Aorta (tissue), 5 donors: ENCODE results near the gene STXBP5L. TPM values are rescaled to one million over a fixed set of nuclear protein-coding genes. Genes with fewer than 3 reads are reported as not detected.
"Not testable (repeated sequence)": the region's sequence is repeated elsewhere in the genome, so short reads cannot be mapped to it uniquely, and the experiment has no call there.

ENCODE experiments used
- ATAC-seq: fragments of 200-7000 bp; cut with Tn5 transposase; one replicate; pipeline ENCODE4 v1.9.1; 2022; ENCODE audit warnings: moderate library complexity; ENCODE audit not compliant: low FRiP score
- DNase-seq, 2 donors: peaks; one replicate each; pipeline ENCODE4 v3.0.0-alpha.2; 2020
- H3K27ac ChIP-seq, 2 donors: one replicate each; pipeline ENCODE4 v1.5.1; 2013; ENCODE audit warnings: low read length in 2 of 2, mild to moderate bottlenecking in 2 of 2, moderate library complexity in 2 of 2, control low read depth in 1 of 2, inconsistent platforms in 1 of 2, low read depth in 1 of 2
- H3K27me3 ChIP-seq, 2 donors: one replicate each; pipeline ENCODE4 v1.6.1; 2013; ENCODE audit warnings: control low read depth in 1 of 2, low read length in 1 of 2, mild to moderate bottlenecking in 1 of 2, moderate library complexity in 1 of 2; ENCODE audit not compliant: insufficient read depth in 2 of 2, control insufficient read depth in 1 of 2
- H3K36me3 ChIP-seq, 2 donors: one replicate each; pipeline ENCODE4 v1.6.1; 2013; ENCODE audit warnings: control low read depth in 1 of 2, low read length in 1 of 2, mild to moderate bottlenecking in 1 of 2; ENCODE audit not compliant: insufficient read depth in 2 of 2, control insufficient read depth in 1 of 2
- H3K4me1 ChIP-seq, 2 donors: one replicate each; pipeline ENCODE4 v1.6.1; 2013; ENCODE audit warnings: low read length in 2 of 2, control low read depth in 1 of 2, mild to moderate bottlenecking in 1 of 2, moderate library complexity in 1 of 2; ENCODE audit not compliant: insufficient read depth in 2 of 2, control insufficient read depth in 1 of 2
- H3K4me3 ChIP-seq, 2 donors: one replicate each; pipeline ENCODE4 v1.5.1; 2013; ENCODE audit warnings: low read length in 2 of 2, control low read depth in 1 of 2, mild to moderate bottlenecking in 1 of 2
- H3K9me3 ChIP-seq: one replicate; pipeline ENCODE4 v1.6.1; 2013; ENCODE audit warnings: mild to moderate bottlenecking, low read length; ENCODE audit not compliant: control insufficient read depth
- WGBS, 2 donors: extraction: QIAGEN DNeasy Blood & Tissue Kit; methylation state at CpG; one replicate each; pipeline ENCODE4 v1.1.7; 2013; 5-methylcytosine and 5-hydroxymethylcytosine counted together
- intact Hi-C, 2 donors: fragments of 100-400 bp; cut with DNase I; formaldehyde crosslinking; loops; one replicate each; pipeline versions ENCODE4 v1.14.2 to v1.15.0; 2022
- polyA plus RNA-seq, 2 donors: library from polyadenylated mRNA; stranded (reverse); fragments of 200-250 nt; gene quantifications; one replicate each; pipeline ENCODE4 v1.2.3, GENCODE V29; 2013
- total RNA-seq, 2 donors: library from RNA; stranded (reverse); fragmentation: NEBNext Ultra II Directional; extraction: Animal tissue kit (Norgen Biotek cat#: 25700); gene quantifications; one replicate each; pipeline ENCODE4 v1.2.1, GENCODE V29; 2021
- donor health status: healthy with polysubstance abuse.
- donor health status: Bipolar disorder and iron deficiency.
- donor health status: DM: no; HTN: no; CAD: no.
- donor health status: DM: no; HTN: no; CAD: no.
- donor health status: DM: yes; HTN: yes; CAD: no.

STXBP5L gene
- total and polyA plus RNA-seq, 4 donors, result 0.16 to 0.38 TPM; not detected in 2

- no peaks in the 10 kb centered on the region for H3K9me3 ChIP-seq
- intact Hi-C loops, result no loop called here
- H3K4me3 ChIP-seq, result no peak overlapping the region
- H3K27ac ChIP-seq, result no peak overlapping the region
- ATAC-seq (no peak), DNase-seq (no peak)
- WGBS, 2 donors, result 89 to 96% methylated on average over 1 of the region's 1 CpG
- no peaks in the 10 kb centered on the region for H3K27me3 ChIP-seq
- H3K36me3 ChIP-seq, result no peaks in the 10 kb centered on the region
- no peaks in the 10 kb centered on the region for H3K4me1 ChIP-seq
Measured at GRCh38 chr3:121330118-121330517, 422.1 kb downstream of the STXBP5L start.

DNA sequence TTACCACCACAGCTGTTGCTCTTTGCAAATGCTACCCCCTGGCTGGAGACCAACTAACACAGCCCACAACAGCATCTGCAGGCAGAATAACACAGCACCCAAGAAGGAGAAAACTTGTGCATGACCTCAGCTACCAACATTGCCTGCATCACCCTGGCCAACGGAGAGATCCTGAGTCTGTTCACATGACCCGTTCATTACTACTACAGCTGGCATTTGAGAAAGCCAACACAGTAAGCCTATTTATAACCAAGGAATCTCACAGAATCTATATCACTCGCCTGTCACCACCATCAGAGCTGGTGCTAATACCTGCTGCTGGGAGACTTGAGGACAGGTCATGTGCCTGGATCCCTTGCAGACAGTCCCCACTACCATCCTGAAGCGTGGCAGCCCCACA, 422.6 kb downstream of the STXBP5L start:
- ATAC-seq, result no peak
- H3K27me3 ChIP-seq, result no peaks in the 10 kb centered on the region
- H3K4me3 ChIP-seq, result no peak overlapping the region
- WGBS, 2 donors, result 26 to 46% methylated on average over 4 of the region's 4 CpGs
- no peaks in the 10 kb centered on the region for H3K9me3 ChIP-seq
- intact Hi-C loops, result no loop called here
- no peak for DNase-seq
- no peaks in the 10 kb centered on the region for H3K36me3 ChIP-seq
- H3K27ac ChIP-seq, result no peak overlapping the region
- no peaks in the 10 kb centered on the region for H3K4me1 ChIP-seq

GRCh38 chr3:121355960-121356359, 448.0 kb downstream of the STXBP5L start:
- DNase-seq, ATAC-seq, H3K4me3 ChIP-seq, H3K36me3 ChIP-seq, H3K9me3 ChIP-seq, H3K27ac ChIP-seq, H3K27me3 ChIP-seq, intact Hi-C loops, H3K4me1 ChIP-seq: not testable (repeated sequence)
- 86 to 91% methylated on average over 5 of the region's 5 CpGs for WGBS, 2 donors

GRCh38 chr3:121362035-121362734, 454.2 kb downstream of the STXBP5L start:
- Histone ChIP-seq H3K9me3 (no peaks in the 10 kb centered on the region), H3K4me3 (no peak overlapping the region), H3K27me3 (no peaks in the 10 kb centered on the region), H3K4me1 (no peaks in the 10 kb centered on the region), H3K36me3 (no peaks in the 10 kb centered on the region), H3K27ac (no peak overlapping the region)
- 64 to 73% methylated on average over 2 of the region's 2 CpGs for WGBS, 2 donors
- ATAC-seq (no peak), DNase-seq (no peak)
- intact Hi-C loops, result no loop called here

- intact Hi-C loops, result not testable (repeated sequence)
- WGBS, 2 donors, result 77 to 80% methylated on average over 3 of the region's 3 CpGs
Measured at GRCh38 chr3:121388308-121388707, 480.3 kb downstream of the STXBP5L start.

DNA sequence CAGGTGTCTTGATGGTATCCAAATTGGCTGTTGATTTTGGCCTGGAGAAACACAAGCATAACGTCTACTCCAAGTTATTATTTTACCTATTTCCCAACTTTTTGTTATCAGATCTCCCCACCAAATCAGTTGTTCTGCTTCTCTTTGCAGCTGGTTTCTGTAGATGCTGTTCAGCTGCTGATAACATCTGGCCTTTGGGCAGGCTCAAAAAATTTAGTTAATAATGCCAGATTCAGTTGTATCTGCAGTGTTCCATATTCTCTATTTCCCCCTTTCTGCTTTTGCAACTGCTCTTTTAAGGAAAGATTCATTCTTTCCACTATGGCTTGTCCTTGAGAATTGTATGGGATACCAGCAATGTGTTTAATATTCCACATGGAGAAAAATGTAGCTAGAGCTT, 488.0 kb downstream of the STXBP5L start:
- H3K36me3 ChIP-seq, H3K27me3 ChIP-seq, DNase-seq, H3K9me3 ChIP-seq, ATAC-seq, H3K4me1 ChIP-seq, intact Hi-C loops, H3K27ac ChIP-seq, H3K4me3 ChIP-seq: not testable (repeated sequence)
- 8% methylated on average over 1 of the region's 1 CpG; no CpG with 5 or more reads in 1 of the 2 donors for WGBS, 2 donors

More at GRCh38 chr3:121388308-121388707, 480.3 kb downstream of the STXBP5L start:
- H3K27ac ChIP-seq, H3K36me3 ChIP-seq, H3K9me3 ChIP-seq, H3K27me3 ChIP-seq, DNase-seq, H3K4me3 ChIP-seq, ATAC-seq, H3K4me1 ChIP-seq: not testable (repeated sequence)

DNA sequence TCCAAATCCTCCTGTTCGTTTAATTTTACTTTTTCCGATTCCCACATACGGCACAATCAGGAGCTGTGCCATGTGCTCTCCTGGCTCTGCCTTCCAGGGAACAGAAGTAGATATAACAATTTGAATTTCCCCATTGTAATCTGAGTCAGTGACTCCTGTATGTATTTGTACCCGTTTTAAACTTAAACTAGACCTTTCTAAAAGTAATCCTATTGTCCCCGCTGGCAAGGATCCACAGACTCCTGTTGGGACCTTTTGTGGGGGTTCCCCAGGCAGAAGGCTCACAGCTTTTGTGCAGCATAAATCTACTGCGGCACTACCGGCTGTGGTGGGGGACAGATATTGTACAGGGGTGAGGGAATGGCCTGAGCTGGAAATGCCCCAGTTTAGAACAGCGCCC, 490.0 kb downstream of the STXBP5L start:
- H3K27me3 ChIP-seq, intact Hi-C loops, ATAC-seq, DNase-seq, H3K9me3 ChIP-seq, H3K36me3 ChIP-seq, H3K4me1 ChIP-seq, H3K27ac ChIP-seq, H3K4me3 ChIP-seq: not testable (repeated sequence)
- WGBS, 2 donors, result 13 to 19% methylated on average over 8 of the region's 8 CpGs

DNA sequence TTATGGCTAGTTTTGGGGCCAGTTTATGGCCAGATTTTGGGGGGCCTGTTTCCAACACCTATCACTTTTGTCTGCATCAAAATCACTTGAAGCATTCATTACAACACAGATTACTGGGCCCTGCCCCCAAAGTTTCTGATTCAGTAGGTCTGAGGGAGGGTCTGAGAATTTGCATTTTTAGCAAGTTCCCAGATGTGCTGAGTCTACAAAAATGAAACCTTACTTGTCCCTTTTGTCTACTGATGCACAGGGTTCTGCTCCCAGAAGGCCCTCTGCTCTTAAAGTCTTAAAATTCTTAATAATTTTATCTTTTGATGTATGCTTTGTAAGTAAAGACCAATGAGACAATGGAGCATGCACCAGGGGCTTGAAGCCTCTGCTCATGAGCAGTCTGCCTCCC, 491.8 kb downstream of the STXBP5L start:
- Histone ChIP-seq H3K27me3 (no peaks in the 10 kb centered on the region), H3K36me3 (no peaks in the 10 kb centered on the region), H3K27ac (no peak overlapping the region), H3K4me3 (no peak overlapping the region), H3K9me3 (no peaks in the 10 kb centered on the region), H3K4me1 (no peaks in the 10 kb centered on the region)
- intact Hi-C loops, result no loop called here
- ATAC-seq (no peak), DNase-seq (no peak)

GRCh38 chr3:121405631-121406030, 497.6 kb downstream of the STXBP5L start:
- Histone ChIP-seq H3K27me3 (no peaks in the 10 kb centered on the region), H3K9me3 (no peaks in the 10 kb centered on the region), H3K36me3 (no peaks in the 10 kb centered on the region), H3K4me3 (no peak overlapping the region), H3K27ac (no peak overlapping the region), H3K4me1 (no peaks in the 10 kb centered on the region)
- DNase-seq (no peak), ATAC-seq (no peak)
- 89 to 90% methylated on average over 1 of the region's 1 CpG for WGBS, 2 donors
- intact Hi-C loops, result no loop called here
